HepG2 (cell line): ENCODE measurements around the gene TGM1. TPM values are rescaled to one million over a fixed set of nuclear protein-coding genes. Genes with fewer than 3 reads are reported as not detected.

Experiments
- GLI4 ChIP-seq: sonication (generic); formaldehyde crosslinking; IDR thresholded peaks from 2 replicates; pipeline ENCODE4 v1.5.1; 2020; ENCODE audit warnings: missing genetic modification reagents, mild to moderate bottlenecking, moderate library complexity, borderline replicate concordance
- IKZF1 ChIP-seq: fragments of 450-650 bp; IDR thresholded peaks from 2 replicates; pipeline ENCODE4 v1.7.1; 2016
- NR2F1 ChIP-seq, 2 experiments: fragments of 450-650 bp in 1 of 2; formaldehyde crosslinking in 1 of 2; IDR thresholded peaks; 2 replicates each; pipeline versions ENCODE4 v1.5.0 to v1.6.1; 2016 to 2020; ENCODE audit warnings: mild to moderate bottlenecking in 1 of 2, missing compliant biosample characterization in 1 of 2, missing genetic modification reagents in 1 of 2, moderate library complexity in 1 of 2
- PHF20 ChIP-seq: sonication (generic); formaldehyde crosslinking; IDR thresholded peaks from 2 replicates; pipeline ENCODE4 v1.5.0; 2020; ENCODE audit warnings: mild to moderate bottlenecking, missing genetic modification reagents
- PRMT3 ChIP-seq: sonication (generic); formaldehyde crosslinking; IDR thresholded peaks from 2 replicates; pipeline ENCODE4 v1.8.1; 2022; ENCODE audit warnings: low read depth, mild to moderate bottlenecking, moderate library complexity, missing genetic modification reagents, borderline replicate concordance
- RERE ChIP-seq: IDR thresholded peaks from 2 replicates; pipeline ENCODE4 v1.6.1; 2016; ENCODE audit warnings: low read depth, missing genetic modification reagents, missing compliant biosample characterization
- SALL2 ChIP-seq: sonication (generic); formaldehyde crosslinking; IDR thresholded peaks from 2 replicates; pipeline ENCODE4 v1.8.1; 2023; ENCODE audit warnings: mild to moderate bottlenecking, missing genetic modification reagents, inconsistent platforms
- SP2 ChIP-seq: sonication (generic); formaldehyde crosslinking; IDR thresholded peaks from 2 replicates; pipeline ENCODE4 v1.5.1; 2020; ENCODE audit warnings: mild to moderate bottlenecking, missing genetic modification reagents
- ZNF609 ChIP-seq: sonication (generic); formaldehyde crosslinking; IDR thresholded peaks from 2 replicates; pipeline ENCODE4 v1.4.0; 2020; ENCODE audit warnings: mild to moderate bottlenecking, missing genetic modification reagents, borderline replicate concordance
- ZNF788 ChIP-seq: sonication (generic); formaldehyde crosslinking; IDR thresholded peaks from 2 replicates; pipeline ENCODE4 v1.5.0; 2020; ENCODE audit warnings: mild to moderate bottlenecking, missing genetic modification reagents, borderline replicate concordance
- polyA plus RNA-seq, 8 experiments: library from polyadenylated mRNA; depleted of rRNA in 3 of 8; stranded (reverse) in 7 of 8; unstranded in 1 of 8; fragments of >200 nt; fragmentation: Illumina TruSeq in 4 of 8; extraction: Trizol in 4 of 8; gene quantifications; 2 replicates each; pipeline versions ENCODE4 v1.2.1 to v1.2.3, GENCODE V29; 2011 to 2016; ENCODE audit warnings: low read depth in 4 of 8, missing spikeins in 1 of 8, mixed read lengths in 1 of 8; ENCODE audit not compliant: insufficient read depth in 1 of 8
- total RNA-seq, 5 experiments: library from RNA; depleted of rRNA; stranded (reverse); fragments of >200 nt; fragmentation: Illumina TruSeq; extraction: Trizol; gene quantifications; 2 replicates each; pipeline ENCODE4 v1.2.3, GENCODE V29; 2016; ENCODE audit warnings: low read depth in 1 of 5
- TF ChIP-seq, protein P1 (sequence below): IDR thresholded peaks from 2 replicates; pipeline ENCODE4 v1.6.1; 2016; ENCODE audit warnings: control low read depth
- TF ChIP-seq, protein P2 (sequence below): sonication (generic); formaldehyde crosslinking; IDR thresholded peaks from 2 replicates; pipeline ENCODE4 v1.4.0; 2020; ENCODE audit warnings: mild to moderate bottlenecking, missing genetic modification reagents
- TF ChIP-seq, protein P3 (sequence below): IDR thresholded peaks from 2 replicates; pipeline ENCODE4 v1.6.1; 2012; ENCODE audit warnings: low read depth, low read length, improper control_type of control experiment

TGM1 gene
- total and polyA plus RNA-seq, 2 of the 13 experiments (the other 11 are each of a cell fraction or from before 2014, with no cell fraction given) = 3.2 to 10.6 TPM

DNA sequence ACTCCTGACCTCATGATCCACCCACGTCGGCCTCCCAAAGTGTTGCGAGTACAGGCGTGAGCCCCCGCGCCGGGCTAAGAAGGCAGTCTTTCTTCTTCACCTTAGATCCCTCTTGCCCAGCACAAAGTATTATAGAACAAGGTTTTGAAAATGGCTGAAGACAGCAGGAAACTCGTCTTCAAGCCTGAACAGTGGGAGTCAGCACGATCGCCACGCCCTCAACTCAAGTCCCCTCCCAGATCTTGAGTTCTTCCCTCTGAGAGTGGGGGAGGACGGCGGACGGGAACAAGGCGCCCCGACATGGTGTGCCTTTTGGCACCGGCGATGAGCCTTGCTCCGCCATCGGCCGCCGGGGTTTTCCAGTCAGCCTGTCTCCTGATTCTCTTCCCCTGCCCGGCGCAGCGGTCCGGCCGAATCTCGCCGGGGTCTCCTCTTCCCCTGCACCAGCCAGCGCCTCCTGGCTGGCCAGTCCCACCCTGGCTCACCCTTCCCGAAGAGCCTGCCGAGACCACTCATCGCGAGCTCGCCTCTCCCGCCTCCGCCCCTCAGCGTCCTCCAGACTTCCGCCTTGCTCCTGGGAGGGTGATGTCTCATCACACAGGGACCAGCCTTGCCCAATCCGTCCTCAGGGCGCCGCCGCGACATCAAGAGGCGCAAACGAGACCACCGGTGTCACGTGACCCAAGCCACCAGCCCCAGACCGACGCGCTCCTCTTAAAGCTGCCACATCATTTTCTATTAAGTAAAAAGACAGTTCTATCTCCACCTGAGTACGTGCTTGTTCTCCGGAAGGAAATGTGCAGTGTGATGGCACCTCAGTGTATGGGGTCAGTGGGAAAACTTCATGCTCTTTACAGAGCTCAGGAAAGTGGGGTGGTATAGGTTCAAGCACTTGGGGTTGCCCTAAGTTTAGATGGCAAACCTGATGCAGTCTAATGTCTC is 49.8 kb downstream of the TGM1 start, which contains the start of gene CHMP4A (continued):
- peak; percentile 62 for TF ChIP-seq RERE (CRISPR knock-in tag)
- peak in 1 of 2 experiments; percentile 56; a peak in 1 of 4 replicates for TF ChIP-seq NR2F1 (CRISPR knock-in tag; IDR thresholded peaks at IDR 0.05)
- peak; percentile 99 for TF ChIP-seq ZNF788 (CRISPR knock-in tag)
- peak; percentile 73 for TF ChIP-seq SP2 (CRISPR knock-in tag)
- TF ChIP-seq, protein P1, sequence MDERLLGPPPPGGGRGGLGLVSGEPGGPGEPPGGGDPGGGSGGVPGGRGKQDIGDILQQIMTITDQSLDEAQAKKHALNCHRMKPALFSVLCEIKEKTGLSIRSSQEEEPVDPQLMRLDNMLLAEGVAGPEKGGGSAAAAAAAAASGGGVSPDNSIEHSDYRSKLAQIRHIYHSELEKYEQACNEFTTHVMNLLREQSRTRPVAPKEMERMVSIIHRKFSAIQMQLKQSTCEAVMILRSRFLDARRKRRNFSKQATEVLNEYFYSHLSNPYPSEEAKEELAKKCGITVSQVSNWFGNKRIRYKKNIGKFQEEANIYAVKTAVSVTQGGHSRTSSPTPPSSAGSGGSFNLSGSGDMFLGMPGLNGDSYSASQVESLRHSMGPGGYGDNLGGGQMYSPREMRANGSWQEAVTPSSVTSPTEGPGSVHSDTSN = no peak
- TF ChIP-seq, protein P2, sequence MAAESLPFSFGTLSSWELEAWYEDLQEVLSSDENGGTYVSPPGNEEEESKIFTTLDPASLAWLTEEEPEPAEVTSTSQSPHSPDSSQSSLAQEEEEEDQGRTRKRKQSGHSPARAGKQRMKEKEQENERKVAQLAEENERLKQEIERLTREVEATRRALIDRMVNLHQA = 0 out of 2 replicates have a peak, but pooled peaks have one; percentile 49
- peak; percentile 100 for TF ChIP-seq SALL2
- no peak for TF ChIP-seq PHF20 (CRISPR knock-in tag)
- TF ChIP-seq IKZF1 = no peak
- no peak for TF ChIP-seq PRMT3 (CRISPR knock-in tag)
- TF ChIP-seq, protein P3, sequence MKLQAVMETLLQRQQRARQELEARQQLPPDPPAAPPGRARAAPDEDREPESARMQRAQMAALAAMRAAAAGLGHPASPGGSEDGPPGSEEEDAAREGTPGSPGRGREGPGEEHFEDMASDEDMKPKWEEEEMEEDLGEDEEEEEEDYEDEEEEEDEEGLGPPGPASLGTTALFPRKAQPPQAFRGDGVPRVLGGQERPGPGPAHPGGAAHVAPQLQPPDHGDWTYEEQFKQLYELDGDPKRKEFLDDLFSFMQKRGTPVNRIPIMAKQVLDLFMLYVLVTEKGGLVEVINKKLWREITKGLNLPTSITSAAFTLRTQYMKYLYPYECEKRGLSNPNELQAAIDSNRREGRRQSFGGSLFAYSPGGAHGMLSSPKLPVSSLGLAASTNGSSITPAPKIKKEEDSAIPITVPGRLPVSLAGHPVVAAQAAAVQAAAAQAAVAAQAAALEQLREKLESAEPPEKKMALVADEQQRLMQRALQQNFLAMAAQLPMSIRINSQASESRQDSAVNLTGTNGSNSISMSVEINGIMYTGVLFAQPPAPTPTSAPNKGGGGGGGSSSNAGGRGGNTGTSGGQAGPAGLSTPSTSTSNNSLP = no peak; the same call in 1 of the 2 replicates
- TF ChIP-seq ZNF609 (CRISPR knock-in tag) = peak; percentile 91
- TF ChIP-seq GLI4 = peak; percentile 94
